A549 (cell line): ENCODE data around the gene AAR2. TPM values are rescaled to one million over a fixed set of nuclear protein-coding genes. Genes with fewer than 3 reads are reported as not detected.

Experiments used
- ATAC-seq, 2 experiments: fragments of 200-7000 bp in 1 of 2; fragments of >200 bp in 1 of 2; cut with Nextera tagmentation in 1 of 2; cut with Tn5 transposase in 1 of 2; 3 replicates each; pipeline versions ENCODE4 v1.8.0 to v1.9.1; 2018 to 2020; ENCODE audit warnings: mild to moderate bottlenecking in 1 of 2, moderate library complexity in 1 of 2
- CTCF ChIA-PET: fragments of 300-600 bp; sonication (Branson Sonifier 250); formaldehyde crosslinking; extraction: SDS; loops from one replicate; lab custom pipeline; 2021; ENCODE audit warnings: antibody characterized with exemption, inconsistent platforms; lab: Yijun Ruan, JAX
- POLR2A ChIA-PET: fragments of 350-600 bp; formaldehyde crosslinking; extraction: SDS; loops from one replicate; lab custom pipeline; 2021; ENCODE audit warnings: antibody characterized with exemption, inconsistent platforms; lab: Yijun Ruan, JAX
- DNase-seq, 2 experiments: peaks; one replicate each; pipeline versions ENCODE4 v3.0.0 to v3.0.0-alpha.2; 2011 to 2016; ENCODE audit warnings: low read depth in 1 of 2, low spot score in 1 of 2
- FAIRE-seq: peaks from 2 replicates; lab custom pipeline; 2011; peaks lifted over from hg19 to GRCh38; lab: Jason Lieb, UNC
- H3K27ac ChIP-seq, 2 experiments: fragments of >200 bp; sonication (Bioruptor Twin); formaldehyde crosslinking; 3 replicates each; pipeline ENCODE4 v1.5.1; 2016 to 2017
- H3K4me1 ChIP-seq: fragments of >200 bp; sonication (Bioruptor Twin); formaldehyde crosslinking; 3 replicates; pipeline ENCODE4 v1.6.1; 2016
- H3K4me2 ChIP-seq: fragments of >200 bp; sonication (Bioruptor Twin); formaldehyde crosslinking; 3 replicates; pipeline ENCODE4 v1.6.1; 2016
- H3K4me3 ChIP-seq: fragments of >200 bp; sonication (Bioruptor Twin); formaldehyde crosslinking; 3 replicates; pipeline ENCODE4 v1.5.1; 2016
- H3K9me3 ChIP-seq: fragments of >200 bp; sonication (Bioruptor Twin); formaldehyde crosslinking; 3 replicates; pipeline ENCODE4 v1.6.1; 2016
- BCL3 ChIP-seq: fragments of >200 bp; sonication (Bioruptor Twin); formaldehyde crosslinking; IDR thresholded peaks from 3 replicates; pipeline ENCODE4 v1.6.1; 2016
- E2F6 ChIP-seq: IDR thresholded peaks from 2 replicates; pipeline ENCODE4 v1.6.1; 2012; ENCODE audit warnings: low read depth, borderline replicate concordance
- EHF ChIP-seq: fragments of 250-450 bp; sonication (Bioruptor Pico); IDR thresholded peaks from 2 replicates; pipeline ENCODE4 v1.5.0; 2020; ENCODE audit warnings: mild to moderate bottlenecking
- ESRRA ChIP-seq: fragments of 150-350 bp; IDR thresholded peaks from 2 replicates; pipeline ENCODE4 v1.6.1; 2014; ENCODE audit warnings: mild to moderate bottlenecking, low read length, borderline replicate concordance
- FOSL2 ChIP-seq, 2 experiments: fragments of 450-650 bp in 1 of 2; fragments of >200 bp in 1 of 2; sonication (Bioruptor Twin) in 1 of 2; formaldehyde crosslinking; IDR thresholded peaks; 2 replicates each; pipeline versions ENCODE4 v1.5.0 to v1.6.1; 2016 to 2020; ENCODE audit warnings: mild to moderate bottlenecking in 1 of 2, moderate library complexity in 1 of 2
- GATA3 ChIP-seq: IDR thresholded peaks from 2 replicates; pipeline ENCODE4 v1.6.1; 2012; ENCODE audit warnings: borderline replicate concordance
- HES2 ChIP-seq: fragments of >200 bp; sonication (Bioruptor Twin); formaldehyde crosslinking; IDR thresholded peaks from 2 replicates; pipeline ENCODE4 v1.6.1; 2016
- HOXB5 ChIP-seq: fragments of 250-450 bp; sonication (Bioruptor Pico); IDR thresholded peaks from 2 replicates; pipeline ENCODE4 v1.5.0; 2020; ENCODE audit warnings: mild to moderate bottlenecking, moderate library complexity
- JUN ChIP-seq, 2 experiments: fragments of >200 bp; sonication (Bioruptor Twin); formaldehyde crosslinking; IDR thresholded peaks; 2 replicates in 1 of 2; 3 replicates in 1 of 2; pipeline ENCODE4 v1.6.1; 2016 to 2017
- KDM5A ChIP-seq: fragments of 200-600 bp; sonication (generic); IDR thresholded peaks from 2 replicates; pipeline ENCODE4 v1.6.1; 2016; ENCODE audit warnings: antibody characterized with exemption, mild to moderate bottlenecking
- MAFK ChIP-seq: fragments of 450-650 bp; IDR thresholded peaks from 2 replicates; pipeline ENCODE4 v1.6.1; 2014; ENCODE audit not compliant: partially characterized antibody
- MAX ChIP-seq: IDR thresholded peaks from 2 replicates; pipeline ENCODE4 v1.6.1; 2012
- MAZ ChIP-seq: fragments of 150-350 bp; IDR thresholded peaks from 2 replicates; pipeline ENCODE4 v1.6.1; 2014; ENCODE audit warnings: antibody characterized with exemption, low read depth, low read length, borderline replicate concordance
- MYC ChIP-seq: IDR thresholded peaks from 2 replicates; pipeline ENCODE4 v1.6.1; 2012; ENCODE audit warnings: mild to moderate bottlenecking, inconsistent platforms, low read length, improper control_type of control experiment, borderline replicate concordance
- NPAS2 ChIP-seq: fragments of 250-450 bp; sonication (Bioruptor Pico); IDR thresholded peaks from 2 replicates; pipeline ENCODE4 v1.8.0; 2022; ENCODE audit warnings: mild to moderate bottlenecking, moderate library complexity, borderline replicate concordance
- NR3C1 ChIP-seq: fragments of >200 bp; sonication (Bioruptor Twin); formaldehyde crosslinking; IDR thresholded peaks from 3 replicates; pipeline ENCODE4 v1.6.1; 2017
- PHF8 ChIP-seq: fragments of 200-600 bp; sonication (generic); IDR thresholded peaks from 2 replicates; pipeline ENCODE4 v1.6.1; 2016; ENCODE audit warnings: low read depth, mild to moderate bottlenecking, antibody characterized with exemption, moderate library complexity, borderline replicate concordance
- POLR2A ChIP-seq: IDR thresholded peaks from 2 replicates; pipeline ENCODE4 v1.6.1; 2012; ENCODE audit warnings: mild to moderate bottlenecking, low read length
- RARB ChIP-seq: fragments of 250-450 bp; sonication (Bioruptor Pico); IDR thresholded peaks from 2 replicates; pipeline ENCODE4 v1.8.0; 2021; ENCODE audit warnings: mild to moderate bottlenecking, moderate library complexity
- REST ChIP-seq: fragments of 200-600 bp; sonication (generic); IDR thresholded peaks from 2 replicates; pipeline ENCODE4 v1.6.1; 2016; ENCODE audit warnings: antibody characterized with exemption, mild to moderate bottlenecking, moderate library complexity
- RNF2 ChIP-seq: fragments of 200-600 bp; sonication (generic); IDR thresholded peaks from 2 replicates; pipeline ENCODE4 v1.6.1; 2016; ENCODE audit warnings: low read depth, mild to moderate bottlenecking, antibody characterized with exemption, moderate library complexity, borderline replicate concordance
- TP53 ChIP-seq: fragments of 250-450 bp; sonication (Bioruptor Pico); IDR thresholded peaks from 2 replicates; pipeline ENCODE4 v1.5.0; 2021; ENCODE audit warnings: mild to moderate bottlenecking, moderate library complexity
- WGBS: methylation state at CpG from one replicate; pipeline ENCODE4 v1.1.6; 2017; ENCODE audit errors: missing lambda C conversion rate; 5-methylcytosine and 5-hydroxymethylcytosine counted together
- polyA minus RNA-seq: library from RNA; depleted of rRNA, polyadenylated mRNA; stranded (reverse); fragments of >200 nt; gene quantifications from 2 replicates; pipeline ENCODE4 v1.2.3, GENCODE V29; 2011; rRNA and poly(A)+ RNA removed
- polyA plus RNA-seq, 4 experiments: library from polyadenylated mRNA; depleted of rRNA in 3 of 4; stranded (reverse); fragments of >200 nt; fragmentation: RNase III in 1 of 4; extraction: RNeasy Plus Mini Kit Qiagen cat#74134 plus additional on column Dnase treatment in 1 of 4; gene quantifications; 2 replicates in 3 of 4; 3 replicates in 1 of 4; pipeline ENCODE4 v1.2.3, GENCODE V29; 2011 to 2017

The AAR2 gene
- polyA plus RNA-seq (2011; rRNA removed) (29.2 and 38.0 TPM in 2 replicates), polyA plus RNA-seq (2017; fragmentation: RNase III; extraction: RNeasy Plus Mini Kit Qiagen cat#74134 plus additional on column Dnase treatment) (26.8 to 27.2 TPM (median 27.2 TPM) in 3 replicates), polyA minus RNA-seq (46.0 and 55.3 TPM in 2 replicates)
- polyA plus RNA-seq (2012; cell fraction: cytosol; rRNA removed) = 27.8 and 38.8 TPM in 2 replicates
- polyA plus RNA-seq (2012; cell fraction: nucleus; rRNA removed) = 36.7 and 45.9 TPM in 2 replicates

- Histone ChIP-seq H3K4me2 (peak within 1 kb of the TSS; percentile 92), H3K4me3 (peak within 1 kb of the TSS; percentile 96), H3K27ac (peak within 1 kb of the TSS; percentile 88 to 94), H3K4me1 (peaks cover 24% of the 10 kb centered on the region), H3K9me3 (no peaks in the 10 kb centered on the region)
- ChIA-PET CTCF (interaction anchor here (0.9 to 2.0 kb wide), 5 partner anchors 22 to 282 kb away, joined by 3 to 6 read pairs (median 4); partner anchors contain the start of gene SCAND1), POLR2A (no interaction called here)
- FAIRE-seq = no peak
- DNase-seq = peak; percentile 59 to 85
- WGBS = 14% methylated on average over 44 of the region's 44 CpGs
- ATAC-seq = peak; percentile 96
- TF ChIP-seq FOSL2 (IDR thresholded peaks at IDR 0.05) = no peak
- 0 out of 2 replicates have a peak, but pooled peaks have one; percentile 7 for TF ChIP-seq FOSL2 (CRISPR knock-in tag; IDR thresholded peaks at IDR 0.05)
- peak; percentile 61 to 91; a peak in 4 of 5 replicates for TF ChIP-seq JUN (IDR thresholded peaks at IDR 0.05)
- peak; percentile 80 for TF ChIP-seq KDM5A
- TF ChIP-seq E2F6 = peak; percentile 70
- peak; percentile 80 for TF ChIP-seq POLR2A
- peak; percentile 40; the same call in 1 of the 2 replicates for TF ChIP-seq REST
- peak; percentile 90 for TF ChIP-seq MAX
- TF ChIP-seq RARB (CRISPR knock-in tag) = no peak
- TF ChIP-seq BCL3 = peak; percentile 69; the same call in 1 of the 3 replicates
- no peak for TF ChIP-seq GATA3
- no peak for TF ChIP-seq RNF2
- 0 out of 2 replicates have a peak, but pooled peaks have one; percentile 35 for TF ChIP-seq MYC
- TF ChIP-seq PHF8 = peak; percentile 92; the same call in 1 of the 2 replicates
Measured at GRCh38 chr20:36235892-36236785, at the start of gene AAR2. Gene AAR2, plus strand, starts transcription at chr20:36236478. Its CDS starts 3,391 bp downstream, at chr20:36239869.

GRCh38 chr20:36193977-36194712 lies 42.1 kb upstream of the AAR2 start:
- DNase-seq (no peak), ATAC-seq (no peak), FAIRE-seq (no peak)
- Histone ChIP-seq H3K4me2 (no peak overlapping the region), H3K4me1 (no peaks in the 10 kb centered on the region), H3K9me3 (no peaks in the 10 kb centered on the region), H3K27ac (no peak overlapping the region), H3K4me3 (no peak overlapping the region)
- CTCF ChIA-PET = interaction anchor here (0.6 to 12.9 kb wide), 9 partner anchors 9 to 325 kb away, joined by 3 to 395 read pairs (median 5); no protein-coding TSS in a partner anchor
- POLR2A ChIA-PET = no interaction called here
- no peak for TF ChIP-seq KDM5A
- TF ChIP-seq EHF (CRISPR knock-in tag) = no peak
- TF ChIP-seq ESRRA = no peak
- TF ChIP-seq RNF2 = no peak
- no peak for TF ChIP-seq MAX
- no peak for TF ChIP-seq TP53 (CRISPR knock-in tag)
- TF ChIP-seq MAZ = no peak
- no peak for TF ChIP-seq JUN (IDR thresholded peaks at IDR 0.05)
- TF ChIP-seq NPAS2 = no peak
- no peak for TF ChIP-seq HES2
- no peak for TF ChIP-seq HOXB5 (CRISPR knock-in tag)
- no peak for TF ChIP-seq MAFK
- TF ChIP-seq NR3C1 = no peak
- WGBS = 94% methylated on average over 10 of the region's 10 CpGs
